Astrocyte of the spinal cord (primary cell): Measurements from ENCODE around the gene PSMD3.

Experiments
- DNase-seq: peaks from one replicate; pipeline ENCODE4 v3.0.0; 2011; ENCODE audit warnings: low read depth, low spot score
- H3K4me3 ChIP-seq: 2 replicates; pipeline ENCODE4 v1.5.1; 2011; ENCODE audit warnings: low read depth, mild to moderate bottlenecking, low read length, moderate library complexity
- in situ Hi-C: cut with HindIII; loops from 2 replicates; pipeline ENCODE4 v1.10.0; 2017; ENCODE audit warnings: low sequenced_read_pairs
- TF ChIP-seq, protein P1 (sequence below): IDR thresholded peaks from 2 replicates; pipeline ENCODE4 v1.5.1; 2012; ENCODE audit warnings: low read depth, mild to moderate bottlenecking, low read length, inconsistent platforms

The PSMD3 gene

DNA sequence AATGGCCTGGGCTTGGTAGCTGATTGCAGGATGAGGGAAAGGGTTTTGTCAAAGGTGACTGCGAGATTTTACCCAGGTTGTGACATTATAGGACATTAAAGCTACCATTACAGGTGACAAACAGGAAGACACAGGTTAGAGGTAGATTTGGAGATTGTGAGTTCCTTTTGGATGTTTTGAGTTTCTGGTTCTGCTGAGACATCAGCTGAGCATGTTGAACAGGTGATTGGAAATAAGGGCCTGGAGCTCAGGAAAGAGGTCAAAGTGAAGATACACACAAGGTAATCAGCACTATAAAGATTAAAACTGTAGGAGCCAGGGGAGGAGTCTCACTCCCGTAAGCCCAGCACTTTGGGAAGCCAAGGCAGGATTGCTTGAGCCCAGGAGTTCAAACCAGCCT, 11.8 kb upstream of the PSMD3 start:
- no peak overlapping the region for H3K4me3 ChIP-seq
- DNase-seq: no peak
- in situ Hi-C loops: no loop called here
- TF ChIP-seq, protein P1, sequence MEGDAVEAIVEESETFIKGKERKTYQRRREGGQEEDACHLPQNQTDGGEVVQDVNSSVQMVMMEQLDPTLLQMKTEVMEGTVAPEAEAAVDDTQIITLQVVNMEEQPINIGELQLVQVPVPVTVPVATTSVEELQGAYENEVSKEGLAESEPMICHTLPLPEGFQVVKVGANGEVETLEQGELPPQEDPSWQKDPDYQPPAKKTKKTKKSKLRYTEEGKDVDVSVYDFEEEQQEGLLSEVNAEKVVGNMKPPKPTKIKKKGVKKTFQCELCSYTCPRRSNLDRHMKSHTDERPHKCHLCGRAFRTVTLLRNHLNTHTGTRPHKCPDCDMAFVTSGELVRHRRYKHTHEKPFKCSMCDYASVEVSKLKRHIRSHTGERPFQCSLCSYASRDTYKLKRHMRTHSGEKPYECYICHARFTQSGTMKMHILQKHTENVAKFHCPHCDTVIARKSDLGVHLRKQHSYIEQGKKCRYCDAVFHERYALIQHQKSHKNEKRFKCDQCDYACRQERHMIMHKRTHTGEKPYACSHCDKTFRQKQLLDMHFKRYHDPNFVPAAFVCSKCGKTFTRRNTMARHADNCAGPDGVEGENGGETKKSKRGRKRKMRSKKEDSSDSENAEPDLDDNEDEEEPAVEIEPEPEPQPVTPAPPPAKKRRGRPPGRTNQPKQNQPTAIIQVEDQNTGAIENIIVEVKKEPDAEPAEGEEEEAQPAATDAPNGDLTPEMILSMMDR: no peak

DNA sequence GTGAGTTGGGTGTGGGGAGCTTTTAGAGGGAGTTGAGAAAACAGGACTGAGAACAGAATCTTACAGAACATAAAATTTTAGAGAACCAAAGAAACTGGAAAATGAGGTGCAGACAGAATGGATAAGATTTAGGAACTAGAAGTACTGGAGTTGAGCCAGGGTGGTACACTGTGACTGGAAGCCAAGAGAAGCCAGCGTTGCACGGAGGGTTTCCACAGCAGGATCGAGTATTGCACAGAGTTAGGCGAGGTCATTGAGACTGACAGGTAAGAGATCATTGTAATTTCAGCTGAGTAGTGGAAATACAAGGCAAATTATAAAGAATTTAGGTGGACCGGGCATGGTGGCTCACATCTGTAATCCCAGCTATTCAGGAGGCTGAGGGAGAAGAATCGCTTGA, 11.2 kb upstream of the PSMD3 start:
- no peak for DNase-seq
- in situ Hi-C loops: no loop called here
- TF ChIP-seq, protein P1: no peak
- no peak overlapping the region for H3K4me3 ChIP-seq

DNA sequence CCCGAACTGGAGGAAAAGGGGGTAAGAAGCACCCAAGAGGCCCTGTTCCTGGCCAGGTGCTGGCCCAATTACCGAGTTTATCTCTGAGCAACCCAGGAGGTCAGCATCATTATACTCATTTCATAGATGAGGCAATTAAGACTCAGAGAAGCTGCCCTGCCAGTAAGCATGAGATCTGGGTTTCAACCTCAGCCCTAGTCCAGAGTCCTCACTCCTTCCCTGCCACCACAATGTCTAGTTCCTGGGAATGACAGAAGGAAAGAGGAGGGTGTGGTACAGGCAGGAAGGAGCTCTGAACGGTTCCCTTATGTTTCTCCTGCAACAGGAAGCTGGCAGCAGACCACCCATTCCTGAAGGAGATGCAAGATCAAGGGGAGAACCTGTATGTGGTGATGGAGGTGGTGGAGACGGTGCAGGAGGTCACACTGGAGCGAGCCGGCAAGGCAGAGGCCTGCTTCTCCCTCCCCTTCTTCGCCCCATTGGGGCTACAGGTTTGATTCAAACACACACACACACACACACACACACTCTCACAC, 10.4 kb upstream of the PSMD3 start:
- no peak overlapping the region for H3K4me3 ChIP-seq
- TF ChIP-seq, protein P1: no peak
- in situ Hi-C loops: no loop called here
- DNase-seq: no peak

DNA sequence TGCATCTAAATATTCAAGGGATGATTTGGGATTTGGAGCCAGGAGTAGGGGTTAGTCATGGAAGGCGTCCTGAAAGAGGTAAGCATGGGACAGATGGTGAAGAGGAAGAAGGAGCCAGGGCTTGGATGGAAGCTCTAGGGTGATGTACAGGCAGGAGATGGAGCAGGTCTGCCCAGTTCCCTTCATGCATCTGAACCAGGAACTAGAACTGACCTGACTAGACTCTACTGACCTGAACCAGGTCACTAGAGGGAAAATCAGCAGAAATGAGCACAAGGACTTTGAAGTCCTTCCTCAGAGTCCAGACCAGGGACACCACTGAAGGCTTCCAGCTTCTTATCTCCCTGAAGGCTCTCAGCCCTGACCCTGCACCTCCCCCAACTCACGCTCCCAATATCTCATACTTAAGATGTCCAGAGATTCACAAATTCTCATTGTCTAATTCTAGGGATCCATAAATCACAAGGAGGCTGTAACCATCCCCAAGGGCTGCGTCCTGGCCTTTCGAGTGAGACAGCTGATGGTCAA, 9.5 kb upstream of the PSMD3 start:
- H3K4me3 ChIP-seq: no peak overlapping the region
- TF ChIP-seq, protein P1: no peak
- in situ Hi-C loops: no loop called here
- DNase-seq: no peak

DNA sequence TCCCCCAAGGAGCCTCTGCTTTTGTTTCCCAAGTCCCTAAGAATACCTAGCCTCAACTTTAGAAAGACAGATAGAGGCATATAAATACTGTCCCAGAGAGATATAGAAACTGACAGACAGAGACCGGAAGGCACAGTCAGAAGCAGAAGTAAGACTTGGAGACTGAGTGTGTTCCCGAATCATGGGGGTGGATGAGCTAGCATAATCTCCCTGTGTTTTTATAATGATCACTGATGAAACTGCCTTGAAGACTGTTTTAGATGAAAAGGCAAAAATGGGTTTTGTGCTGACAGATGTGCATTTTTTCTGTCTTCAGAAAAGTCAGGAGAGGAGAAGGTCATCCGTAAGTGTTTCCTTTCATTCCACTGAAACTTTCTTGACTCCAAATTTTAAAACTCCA, 8.3 kb upstream of the PSMD3 start:
- TF ChIP-seq, protein P1: no peak
- in situ Hi-C loops: no loop called here
- peak; percentile 5 for DNase-seq
- H3K4me3 ChIP-seq: no peak overlapping the region

DNA sequence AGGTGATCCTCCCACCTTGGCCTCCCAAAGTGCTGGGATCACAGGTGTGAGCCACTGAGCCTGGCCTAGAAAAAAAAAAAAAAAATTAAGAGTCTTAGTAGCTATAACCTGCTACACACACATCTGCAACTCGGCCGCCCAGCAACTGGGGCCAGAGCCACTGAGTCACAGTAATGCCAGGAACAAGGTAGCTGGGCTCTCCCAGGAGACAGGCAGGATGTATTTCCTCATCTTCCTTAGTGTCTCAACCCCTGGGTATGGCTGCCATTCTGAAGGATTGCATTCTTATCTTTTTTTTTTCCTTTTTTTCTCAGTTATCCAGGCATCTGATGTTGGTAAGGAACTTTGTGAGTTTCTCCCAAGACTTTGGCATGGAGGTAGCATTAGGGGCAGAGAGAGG, 7.1 kb upstream of the PSMD3 start:
- DNase-seq: no peak
- in situ Hi-C loops: no loop called here
- TF ChIP-seq, protein P1: no peak
- H3K4me3 ChIP-seq: no peak overlapping the region
